ENCODE data around the gene PITPNM2. TPM values are rescaled to one million over a fixed set of nuclear protein-coding genes. Genes with fewer than 3 reads are reported as not detected.

PITPNM2 gene
- total and polyA plus RNA-seq, 9 of the 15 experiments (the other 6 are each of a cell fraction or from before 2014, with no cell fraction given): 0.03 to 10.8 (median 2.9) TPM

DNA sequence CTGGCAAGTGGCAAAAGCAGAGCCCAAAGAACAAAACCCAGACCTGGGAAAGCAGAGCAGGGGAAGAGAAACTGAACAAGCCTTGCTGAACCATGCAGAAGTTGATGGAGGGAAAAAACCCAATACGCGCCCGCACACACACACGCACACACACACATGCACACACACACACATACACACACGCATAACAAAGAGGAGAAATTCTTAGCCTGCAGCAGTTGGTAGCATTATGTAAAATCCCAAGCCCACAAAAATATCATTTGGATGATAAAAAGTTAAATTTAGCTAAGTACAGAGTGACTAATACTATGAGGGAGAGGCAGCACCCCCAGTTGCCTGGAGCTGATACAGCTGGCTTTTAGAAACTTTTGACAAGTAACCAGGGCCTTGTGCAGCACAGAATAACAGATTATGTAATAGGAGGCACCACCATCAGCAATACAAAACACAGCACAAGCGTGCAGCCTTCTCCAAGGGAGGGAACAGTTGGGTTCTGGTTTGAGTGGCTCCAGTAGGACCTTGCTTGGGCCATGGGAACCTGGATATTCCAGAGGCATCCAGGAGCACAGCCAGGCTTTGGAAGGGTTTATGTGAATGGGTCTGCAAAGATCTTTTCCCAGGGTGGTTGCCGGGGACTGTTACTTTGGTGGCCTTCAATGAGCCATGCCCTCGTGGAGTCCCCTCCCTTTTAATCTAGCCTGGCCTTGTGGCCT, 35.3 kb downstream of the PITPNM2 start:
- Histone ChIP-seq H3K9me1 (ENCODE audit: control insufficient read depth, insufficient read depth, low read length) (no peaks in the 10 kb centered on the region), H3K4me2 (ENCODE audit: insufficient read depth, low read length) (no peak overlapping the region), H3K27me3 (ENCODE audit: control insufficient read depth in 2 of 2, insufficient read depth in 2 of 2, low read length in 2 of 2) (no peaks in the 10 kb centered on the region), H2AFZ (ENCODE audit: low read depth, low read length) (no peak overlapping the region), H3K9ac (ENCODE audit: insufficient read depth in 1 of 2, low read depth in 2 of 2, low read length in 2 of 2) (no peak overlapping the region; a peak in 1 of 4 replicates), H3K79me2 (ENCODE audit: control insufficient read depth, insufficient read depth, low read length) (no peaks in the 10 kb centered on the region), H3K36me3 (ENCODE audit: control insufficient read depth, insufficient read depth, low read length) (no peaks in the 10 kb centered on the region), H3K9me3 (replicated peaks; ENCODE audit: control insufficient read depth, insufficient read depth, low read depth, low read length) (no peaks in the 10 kb centered on the region), H4K20me1 (replicated peaks; ENCODE audit: control insufficient read depth, insufficient read depth, low read length) (0 out of 2 replicates have a peak, but pooled peaks cover 3% of the 10 kb centered on the region), H3K4me1 (replicated peaks in 1 of 2; ENCODE audit: control insufficient read depth in 2 of 2, insufficient read depth in 2 of 2, low read length in 2 of 2) (peaks cover 13% of the 10 kb centered on the region in 2 experiments; a peak in 3 of 5 replicates), H3K4me3 (no peak overlapping the region), H3K27ac (ENCODE audit: extremely low read depth, low read depth, low read length) (no peak overlapping the region)
- ChIA-PET POLR2A (no interaction called here), CTCF (ENCODE audit: low intra/inter-chr PET ratio) (no interaction called here)
- intact Hi-C loops (cut with micrococcal nuclease) (no loop called here), in situ Hi-C loops (cut with MboI) (no loop called here)
- FAIRE-seq: no peak
- no TSS peak for BruUV-seq (replicated peaks)
- ATAC-seq: 0 out of 3 replicates have a peak, but pooled peaks have one; percentile 15
- 59% methylated on average over 8 of the region's 8 CpGs for WGBS (ENCODE audit: insufficient coverage, low coverage, missing lambda C conversion rate)
- DNase-seq (ENCODE audit: extremely low read depth in 1 of 4, low spot score in 3 of 4): no peak
- peak; percentile 72 for TF ChIP-seq MEF2D (tag; conservative IDR thresholded peaks at IDR 0.05; ENCODE audit: low read depth)
- TF ChIP-seq ZNF436 (CRISPR knock-in tag; IDR thresholded peaks at IDR 0.05): no peak
- TF ChIP-seq MEF2A (IDR thresholded peaks at IDR 0.05; ENCODE audit: control insufficient read depth, low read depth, low read length): peak; percentile 42; the same call in 1 of the 2 replicates
- no peak for TF ChIP-seq CBFA2T2 (conservative IDR thresholded peaks at IDR 0.05)
- peak; percentile 32; the same call in 1 of the 2 replicates for TF ChIP-seq TCF3 (CRISPR knock-in tag; IDR thresholded peaks at IDR 0.05)
- no peak for TF ChIP-seq GTF2F1 (IDR thresholded peaks at IDR 0.05; ENCODE audit: low read depth, low read length)
- no peak for TF ChIP-seq CEBPG (CRISPR knock-in tag; IDR thresholded peaks at IDR 0.05)
- 0 out of 4 replicates have a peak, but pooled peaks of 1 of the 2 experiments have one; percentile 26 for TF ChIP-seq CEBPG (tag; conservative IDR thresholded peaks at IDR 0.05 in 1 of 2, IDR thresholded peaks at IDR 0.05 in 1 of 2)
- no peak for TF ChIP-seq GABPB2 (CRISPR knock-in tag; conservative IDR thresholded peaks at IDR 0.05)
- TF ChIP-seq, protein P1, sequence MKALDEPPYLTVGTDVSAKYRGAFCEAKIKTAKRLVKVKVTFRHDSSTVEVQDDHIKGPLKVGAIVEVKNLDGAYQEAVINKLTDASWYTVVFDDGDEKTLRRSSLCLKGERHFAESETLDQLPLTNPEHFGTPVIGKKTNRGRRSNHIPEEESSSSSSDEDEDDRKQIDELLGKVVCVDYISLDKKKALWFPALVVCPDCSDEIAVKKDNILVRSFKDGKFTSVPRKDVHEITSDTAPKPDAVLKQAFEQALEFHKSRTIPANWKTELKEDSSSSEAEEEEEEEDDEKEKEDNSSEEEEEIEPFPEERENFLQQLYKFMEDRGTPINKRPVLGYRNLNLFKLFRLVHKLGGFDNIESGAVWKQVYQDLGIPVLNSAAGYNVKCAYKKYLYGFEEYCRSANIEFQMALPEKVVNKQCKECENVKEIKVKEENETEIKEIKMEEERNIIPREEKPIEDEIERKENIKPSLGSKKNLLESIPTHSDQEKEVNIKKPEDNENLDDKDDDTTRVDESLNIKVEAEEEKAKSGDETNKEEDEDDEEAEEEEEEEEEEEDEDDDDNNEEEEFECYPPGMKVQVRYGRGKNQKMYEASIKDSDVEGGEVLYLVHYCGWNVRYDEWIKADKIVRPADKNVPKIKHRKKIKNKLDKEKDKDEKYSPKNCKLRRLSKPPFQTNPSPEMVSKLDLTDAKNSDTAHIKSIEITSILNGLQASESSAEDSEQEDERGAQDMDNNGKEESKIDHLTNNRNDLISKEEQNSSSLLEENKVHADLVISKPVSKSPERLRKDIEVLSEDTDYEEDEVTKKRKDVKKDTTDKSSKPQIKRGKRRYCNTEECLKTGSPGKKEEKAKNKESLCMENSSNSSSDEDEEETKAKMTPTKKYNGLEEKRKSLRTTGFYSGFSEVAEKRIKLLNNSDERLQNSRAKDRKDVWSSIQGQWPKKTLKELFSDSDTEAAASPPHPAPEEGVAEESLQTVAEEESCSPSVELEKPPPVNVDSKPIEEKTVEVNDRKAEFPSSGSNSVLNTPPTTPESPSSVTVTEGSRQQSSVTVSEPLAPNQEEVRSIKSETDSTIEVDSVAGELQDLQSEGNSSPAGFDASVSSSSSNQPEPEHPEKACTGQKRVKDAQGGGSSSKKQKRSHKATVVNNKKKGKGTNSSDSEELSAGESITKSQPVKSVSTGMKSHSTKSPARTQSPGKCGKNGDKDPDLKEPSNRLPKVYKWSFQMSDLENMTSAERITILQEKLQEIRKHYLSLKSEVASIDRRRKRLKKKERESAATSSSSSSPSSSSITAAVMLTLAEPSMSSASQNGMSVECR (CRISPR knock-in tag; IDR thresholded peaks at IDR 0.05): no peak
- TF ChIP-seq, protein P2, sequence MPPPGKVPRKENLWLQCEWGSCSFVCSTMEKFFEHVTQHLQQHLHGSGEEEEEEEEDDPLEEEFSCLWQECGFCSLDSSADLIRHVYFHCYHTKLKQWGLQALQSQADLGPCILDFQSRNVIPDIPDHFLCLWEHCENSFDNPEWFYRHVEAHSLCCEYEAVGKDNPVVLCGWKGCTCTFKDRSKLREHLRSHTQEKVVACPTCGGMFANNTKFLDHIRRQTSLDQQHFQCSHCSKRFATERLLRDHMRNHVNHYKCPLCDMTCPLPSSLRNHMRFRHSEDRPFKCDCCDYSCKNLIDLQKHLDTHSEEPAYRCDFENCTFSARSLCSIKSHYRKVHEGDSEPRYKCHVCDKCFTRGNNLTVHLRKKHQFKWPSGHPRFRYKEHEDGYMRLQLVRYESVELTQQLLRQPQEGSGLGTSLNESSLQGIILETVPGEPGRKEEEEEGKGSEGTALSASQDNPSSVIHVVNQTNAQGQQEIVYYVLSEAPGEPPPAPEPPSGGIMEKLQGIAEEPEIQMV (tag; conservative IDR thresholded peaks at IDR 0.05; ENCODE audit: low read depth): no peak
- no peak for TF ChIP-seq KDM5B (IDR thresholded peaks at IDR 0.05; ENCODE audit: insufficient replicate concordance, low read depth, low read length)
- no peak for TF ChIP-seq ZNF316 (IDR thresholded peaks at IDR 0.05)
- TF ChIP-seq JUND (IDR thresholded peaks at IDR 0.05; ENCODE audit: borderline replicate concordance, low read depth, low read length): 0 out of 2 replicates have a peak, but pooled peaks have one; percentile 6
- TF ChIP-seq JUND (tag; IDR thresholded peaks at IDR 0.05; ENCODE audit: borderline replicate concordance, low read depth, low read length): 0 out of 3 replicates have a peak, but pooled peaks have one; percentile 29
- TF ChIP-seq SNIP1 (IDR thresholded peaks at IDR 0.05; ENCODE audit: low read depth): no peak

Measured in K562 (cell line).